ENCODE measurements around the gene DNMT3A. TPM values are rescaled to one million over a fixed set of nuclear protein-coding genes. Genes with fewer than 3 reads are reported as not detected.
A peak's percentile ranks its signal among the peaks of the same experiment; 100 is the strongest.

The DNMT3A gene
- total and polyA plus RNA-seq, 7 donors = 4.4 to 30.2 (median 18.1) TPM

DNA sequence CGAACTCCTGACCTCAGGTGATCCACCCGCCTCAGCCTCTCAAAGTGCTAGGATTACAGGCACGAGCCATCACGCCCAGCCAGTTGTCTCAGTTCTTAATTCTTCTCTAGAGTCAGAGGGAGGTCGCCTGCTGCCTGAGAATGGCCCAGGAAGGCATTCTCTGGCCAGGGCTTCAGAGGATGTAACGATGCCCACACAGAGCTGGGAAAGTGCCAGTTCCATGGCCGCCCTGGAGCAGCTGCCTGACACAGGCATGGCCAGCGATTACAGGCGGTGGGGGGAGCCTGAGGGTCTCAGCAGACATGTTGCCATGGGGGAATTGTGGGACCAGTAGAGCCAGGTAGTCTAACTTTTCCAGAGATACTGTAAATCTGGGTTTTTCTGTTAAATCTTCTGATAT is 25.6 kb upstream of the DNMT3A start:
- Histone ChIP-seq H3K9me3 (no peaks in the 10 kb centered on the region), H3K4me3 (no peak overlapping the region), H3K36me3 (no peaks in the 10 kb centered on the region), H3K27me3 (no peaks in the 10 kb centered on the region), H3K27ac (no peak overlapping the region), H3K4me1 (peaks cover 0 to 7% (median 4%) of the 10 kb centered on the region in 4 donors)
- no peak for DNase-seq
- intact Hi-C loops (cut with DNase I) = loop anchor here (10.0 kb wide), 1 partner anchor 298 kb away; no protein-coding TSS in a partner anchor
- TF ChIP-seq POLR2AphosphoS5 (IDR thresholded peaks at IDR 0.05) (no peak), EP300 (IDR thresholded peaks at IDR 0.05) (no peak)
- WGBS, 2 donors = 92% methylated on average over 9 of the region's 9 CpGs

DNA sequence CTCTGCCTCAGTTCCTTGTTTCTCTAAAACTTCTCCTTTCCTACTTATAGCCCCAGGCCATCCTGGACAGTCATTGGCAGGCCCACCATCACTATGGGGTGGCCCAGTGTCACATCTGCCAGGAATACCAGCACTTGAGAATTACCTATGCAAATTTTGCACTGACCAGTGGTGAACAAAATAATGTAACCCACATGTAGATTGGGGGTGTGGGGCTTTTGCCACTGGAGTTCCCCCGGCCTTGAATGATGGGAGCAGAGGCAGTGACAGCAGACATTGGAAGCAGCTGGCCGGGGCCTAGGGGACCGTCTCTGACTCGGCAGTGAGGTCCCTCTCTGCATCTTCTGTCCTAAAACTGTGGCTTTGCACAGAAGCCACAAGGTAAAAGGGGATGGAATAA is 24.9 kb upstream of the DNMT3A start:
- WGBS, 2 donors = 91 to 95% methylated on average over 4 of the region's 4 CpGs
- TF ChIP-seq POLR2A (IDR thresholded peaks at IDR 0.05) (no peak), CTCF (IDR thresholded peaks at IDR 0.05) (no peak), EP300 (IDR thresholded peaks at IDR 0.05) (no peak)
- intact Hi-C loops (cut with DNase I) = loop anchor here (10.0 kb wide), 1 partner anchor 298 kb away; no protein-coding TSS in a partner anchor
- no peak for DNase-seq
- Histone ChIP-seq H3K4me3 (no peak overlapping the region), H3K27ac (no peak overlapping the region), H3K27me3 (no peaks in the 10 kb centered on the region), H3K4me1 (peaks cover 0 to 10% (median 6%) of the 10 kb centered on the region in 4 donors), H3K36me3 (no peaks in the 10 kb centered on the region), H3K9me3 (no peaks in the 10 kb centered on the region)

DNA sequence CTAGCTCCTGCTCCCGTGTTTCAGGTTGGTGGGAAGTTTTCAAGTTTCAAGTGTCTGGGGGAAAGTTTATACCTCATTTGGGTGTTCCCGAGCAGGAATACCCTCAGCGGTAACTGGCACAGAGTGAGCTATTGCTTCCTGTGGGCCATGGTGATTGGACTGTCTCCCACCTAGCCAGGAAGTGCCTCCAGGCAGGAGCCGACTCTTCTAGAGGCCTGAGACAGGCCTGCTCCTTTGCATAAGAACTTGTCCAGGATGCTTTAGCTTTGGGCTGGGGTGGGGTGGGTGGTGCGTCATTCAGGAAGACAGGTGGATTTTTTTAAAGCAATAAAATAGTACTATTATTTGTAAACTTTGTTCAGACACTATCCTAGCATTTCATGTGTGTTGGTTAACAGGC is 23.5 kb upstream of the DNMT3A start:
- no peak for DNase-seq

GRCh38 chr2:25363733-25364132 is 22.0 kb upstream of the DNMT3A start:
- H3K27ac ChIP-seq = no peak overlapping the region
- no peak for DNase-seq
- WGBS, 2 donors = 85 to 93% methylated on average over 7 of the region's 7 CpGs
- TF ChIP-seq POLR2A (IDR thresholded peaks at IDR 0.05) = no peak
- no peak for TF ChIP-seq EP300 (IDR thresholded peaks at IDR 0.05)
- TF ChIP-seq CTCF (IDR thresholded peaks at IDR 0.05) = no peak
- no peak for TF ChIP-seq POLR2AphosphoS5 (IDR thresholded peaks at IDR 0.05)
- H3K27me3 ChIP-seq = no peaks in the 10 kb centered on the region
- intact Hi-C loops (cut with DNase I) = loop anchor here (5.0 to 10.0 kb wide), 2 partner anchors 159 to 301 kb away; no protein-coding TSS in a partner anchor
- no peak overlapping the region for H3K4me3 ChIP-seq
- H3K9me3 ChIP-seq = no peaks in the 10 kb centered on the region
- peaks cover 0 to 11% (median 10%) of the 10 kb centered on the region in 4 donors for H3K4me1 ChIP-seq
- H3K36me3 ChIP-seq = no peaks in the 10 kb centered on the region

More for the DNA sequence above, 23.5 kb upstream of the DNMT3A start:
- 47 to 54% methylated on average over 5 of the region's 5 CpGs for WGBS, 2 donors
- H3K27me3 ChIP-seq = no peaks in the 10 kb centered on the region
- no peaks in the 10 kb centered on the region for H3K36me3 ChIP-seq
- H3K4me3 ChIP-seq = no peak overlapping the region
- peak overlapping the region in 1 of 4 donors; percentile 32 for H3K27ac ChIP-seq
- peaks cover 0 to 11% (median 10%) of the 10 kb centered on the region in 4 donors for H3K4me1 ChIP-seq
- TF ChIP-seq CTCF (IDR thresholded peaks at IDR 0.05) (no peak), EP300 (IDR thresholded peaks at IDR 0.05) (no peak), POLR2A (IDR thresholded peaks at IDR 0.05) (no peak), POLR2AphosphoS5 (IDR thresholded peaks at IDR 0.05) (no peak)
- intact Hi-C loops (cut with DNase I) = loop anchor here (10.0 kb wide), 1 partner anchor 300 kb away; no protein-coding TSS in a partner anchor
- no peaks in the 10 kb centered on the region for H3K9me3 ChIP-seq

- 9 to 19% methylated on average over 21 of the region's 21 CpGs for WGBS, 2 donors
- H3K27ac ChIP-seq = peak overlapping the region; percentile 35 to 78 (median 69)
- peak; percentile 79 for DNase-seq
- no peaks in the 10 kb centered on the region for H3K9me3 ChIP-seq
- no peak for TF ChIP-seq CTCF (IDR thresholded peaks at IDR 0.05)
- TF ChIP-seq POLR2AphosphoS5 (IDR thresholded peaks at IDR 0.05) = peak in 1 of 4 donors; percentile 14
- intact Hi-C loops (cut with DNase I) = loop anchor here (5.0 to 10.0 kb wide), 2 partner anchors 160 to 302 kb away; no protein-coding TSS in a partner anchor
- peak overlapping the region; percentile 17 to 48 (median 44) for H3K4me3 ChIP-seq
- no peaks in the 10 kb centered on the region for H3K36me3 ChIP-seq
- H3K27me3 ChIP-seq = no peaks in the 10 kb centered on the region
- peaks cover 0 to 11% (median 10%) of the 10 kb centered on the region in 4 donors for H3K4me1 ChIP-seq
Observed at GRCh38 chr2:25362434-25363145, 20.9 kb upstream of the DNMT3A start.

All from sigmoid colon (tissue), 7 donors.